GM18858 (cell line): ENCODE results near the gene RSPO3.

Experiments used
- ATAC-seq: cut with Tn5 transposase; IDR thresholded peaks from one replicate; pipeline ENCODE4 v1.9.1; 2021; ENCODE audit not compliant: unreplicated experiment

Gene RSPO3

GRCh38 chr6:127160484-127160883 is 42.0 kb downstream of the RSPO3 start:
- ATAC-seq = no peak

GRCh38 chr6:127162836-127163235 is 44.4 kb downstream of the RSPO3 start:
- no peak for ATAC-seq

- no peak for ATAC-seq
Observed at GRCh38 chr6:127164036-127164435, 45.6 kb downstream of the RSPO3 start.

- ATAC-seq = no peak
Observed at GRCh38 chr6:127164565-127164964, 46.1 kb downstream of the RSPO3 start.

- no peak for ATAC-seq
Observed at GRCh38 chr6:127173156-127173940, 54.9 kb downstream of the RSPO3 start.

GRCh38 chr6:127176146-127176545 is 57.7 kb downstream of the RSPO3 start:
- no peak for ATAC-seq

GRCh38 chr6:127177030-127177922 is 58.8 kb downstream of the RSPO3 start:
- no peak for ATAC-seq

GRCh38 chr6:127177923-127178231 is 59.4 kb downstream of the RSPO3 start:
- ATAC-seq = no peak

- no peak for ATAC-seq
Observed at GRCh38 chr6:127178746-127179145, 60.3 kb downstream of the RSPO3 start.

- ATAC-seq = no peak
Observed at GRCh38 chr6:127180426-127180825, 62.0 kb downstream of the RSPO3 start.

- ATAC-seq = no peak
Observed at GRCh38 chr6:127182501-127182900, 64.0 kb downstream of the RSPO3 start.

GRCh38 chr6:127185437-127185995 is 67.0 kb downstream of the RSPO3 start:
- no peak for ATAC-seq

- no peak for ATAC-seq
Observed at GRCh38 chr6:127186889-127187288, 68.4 kb downstream of the RSPO3 start.

GRCh38 chr6:127188744-127189143 is 70.3 kb downstream of the RSPO3 start:
- no peak for ATAC-seq

GRCh38 chr6:127190552-127190951 is 72.1 kb downstream of the RSPO3 start:
- peak; percentile 37 for ATAC-seq

GRCh38 chr6:127191716-127192115 is 73.2 kb downstream of the RSPO3 start:
- no peak for ATAC-seq

GRCh38 chr6:127192911-127193541 is 74.6 kb downstream of the RSPO3 start:
- no peak for ATAC-seq

- ATAC-seq = no peak
Observed at GRCh38 chr6:127195833-127196232, 77.4 kb downstream of the RSPO3 start.

GRCh38 chr6:127198549-127198948 is 80.1 kb downstream of the RSPO3 start:
- no peak for ATAC-seq

GRCh38 chr6:127199470-127199869 is 81.0 kb downstream of the RSPO3 start:
- no peak for ATAC-seq

GRCh38 chr6:127200114-127200513 is 81.6 kb downstream of the RSPO3 start:
- no peak for ATAC-seq
